Lower leg skin (tissue), 4 donors: ENCODE measurements around the gene ANXA8. TPM values are rescaled to one million over a fixed set of nuclear protein-coding genes. Genes with fewer than 3 reads are reported as not detected.

Source experiments
- DNase-seq, 2 donors: peaks; one replicate each; pipeline ENCODE4 v3.0.0-alpha.2; 2019; ENCODE audit warnings: low spot score in 2 of 2
- H3K4me3 ChIP-seq: fragments of 200-600 bp; sonication (generic); 2 replicates; pipeline ENCODE4 v1.5.1; 2017; ENCODE audit warnings: mild to moderate bottlenecking, low read depth; ENCODE audit not compliant: poor library complexity, severe bottlenecking
- POLR2A ChIP-seq, 2 donors: fragments of 450-650 bp; IDR thresholded peaks; one replicate each; pipeline ENCODE4 v1.6.1; 2016 to 2017; ENCODE audit warnings: antibody characterized with exemption in 2 of 2, mild to moderate bottlenecking in 1 of 2, moderate library complexity in 1 of 2
- WGBS, 2 donors: methylation state at CpG; one replicate each; pipeline ENCODE4 v1.1.5; 2018; 5-methylcytosine and 5-hydroxymethylcytosine counted together
- intact Hi-C: fragments of 100-400 bp; cut with DNase I; formaldehyde crosslinking; loops from one replicate; pipeline ENCODE4 v1.15.0; 2023; ENCODE audit warnings: low total_unique reads
- total RNA-seq, 4 donors: library from RNA; depleted of rRNA; stranded (reverse); fragments of >200 nt; gene quantifications; one replicate each; pipeline ENCODE4 v1.1.0, GENCODE V29; 2016
- TF ChIP-seq, protein P1 (sequence below), 3 donors: fragments of 450-650 bp; IDR thresholded peaks; one replicate each; pipeline ENCODE4 v1.5.1; 2016; ENCODE audit warnings: antibody characterized with exemption in 3 of 3, mild to moderate bottlenecking in 3 of 3, moderate library complexity in 2 of 3

Gene ANXA8
- total RNA-seq, 4 donors from 2014 or later, result 94.1 to 198 (median 139) TPM

GRCh38 chr10:47450442-47450841 is 33.5 kb downstream of the ANXA8 start:
- no peak for TF ChIP-seq POLR2A (IDR thresholded peaks at IDR 0.05)
- TF ChIP-seq, protein P1, sequence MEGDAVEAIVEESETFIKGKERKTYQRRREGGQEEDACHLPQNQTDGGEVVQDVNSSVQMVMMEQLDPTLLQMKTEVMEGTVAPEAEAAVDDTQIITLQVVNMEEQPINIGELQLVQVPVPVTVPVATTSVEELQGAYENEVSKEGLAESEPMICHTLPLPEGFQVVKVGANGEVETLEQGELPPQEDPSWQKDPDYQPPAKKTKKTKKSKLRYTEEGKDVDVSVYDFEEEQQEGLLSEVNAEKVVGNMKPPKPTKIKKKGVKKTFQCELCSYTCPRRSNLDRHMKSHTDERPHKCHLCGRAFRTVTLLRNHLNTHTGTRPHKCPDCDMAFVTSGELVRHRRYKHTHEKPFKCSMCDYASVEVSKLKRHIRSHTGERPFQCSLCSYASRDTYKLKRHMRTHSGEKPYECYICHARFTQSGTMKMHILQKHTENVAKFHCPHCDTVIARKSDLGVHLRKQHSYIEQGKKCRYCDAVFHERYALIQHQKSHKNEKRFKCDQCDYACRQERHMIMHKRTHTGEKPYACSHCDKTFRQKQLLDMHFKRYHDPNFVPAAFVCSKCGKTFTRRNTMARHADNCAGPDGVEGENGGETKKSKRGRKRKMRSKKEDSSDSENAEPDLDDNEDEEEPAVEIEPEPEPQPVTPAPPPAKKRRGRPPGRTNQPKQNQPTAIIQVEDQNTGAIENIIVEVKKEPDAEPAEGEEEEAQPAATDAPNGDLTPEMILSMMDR (IDR thresholded peaks at IDR 0.05), result no peak
- DNase-seq, result no peak
- intact Hi-C loops, result no loop called here
- WGBS, 2 donors, result 63 to 89% methylated on average over 2 of the region's 2 CpGs
- H3K4me3 ChIP-seq, result no peak overlapping the region

DNA sequence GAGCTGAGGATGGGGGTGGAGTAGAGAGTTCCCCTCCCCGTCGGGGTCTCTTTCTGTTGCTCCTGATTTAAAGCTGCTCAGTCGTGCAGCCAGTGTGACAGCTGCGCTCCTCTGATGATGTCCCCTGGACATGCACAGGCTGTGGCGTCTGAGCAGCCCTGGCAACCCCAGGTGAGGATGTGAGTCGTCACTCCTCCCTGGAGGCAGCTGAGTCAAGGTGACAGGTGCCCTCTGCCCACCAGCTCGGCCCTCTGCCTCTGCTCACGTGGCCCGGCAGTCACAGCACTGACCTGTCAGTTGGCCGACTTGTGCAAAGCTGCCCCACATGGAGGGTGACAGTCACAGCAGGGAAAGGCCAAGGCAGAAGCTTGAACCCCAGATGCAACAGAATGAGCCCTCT is 33.9 kb downstream of the ANXA8 start:
- no peak overlapping the region for H3K4me3 ChIP-seq
- TF ChIP-seq POLR2A (IDR thresholded peaks at IDR 0.05), result no peak
- TF ChIP-seq, protein P1 (IDR thresholded peaks at IDR 0.05), result no peak
- DNase-seq, result no peak
- 71 to 75% methylated on average over 5 to 10 of the region's 10 CpGs for WGBS, 2 donors
- intact Hi-C loops, result no loop called here

DNA sequence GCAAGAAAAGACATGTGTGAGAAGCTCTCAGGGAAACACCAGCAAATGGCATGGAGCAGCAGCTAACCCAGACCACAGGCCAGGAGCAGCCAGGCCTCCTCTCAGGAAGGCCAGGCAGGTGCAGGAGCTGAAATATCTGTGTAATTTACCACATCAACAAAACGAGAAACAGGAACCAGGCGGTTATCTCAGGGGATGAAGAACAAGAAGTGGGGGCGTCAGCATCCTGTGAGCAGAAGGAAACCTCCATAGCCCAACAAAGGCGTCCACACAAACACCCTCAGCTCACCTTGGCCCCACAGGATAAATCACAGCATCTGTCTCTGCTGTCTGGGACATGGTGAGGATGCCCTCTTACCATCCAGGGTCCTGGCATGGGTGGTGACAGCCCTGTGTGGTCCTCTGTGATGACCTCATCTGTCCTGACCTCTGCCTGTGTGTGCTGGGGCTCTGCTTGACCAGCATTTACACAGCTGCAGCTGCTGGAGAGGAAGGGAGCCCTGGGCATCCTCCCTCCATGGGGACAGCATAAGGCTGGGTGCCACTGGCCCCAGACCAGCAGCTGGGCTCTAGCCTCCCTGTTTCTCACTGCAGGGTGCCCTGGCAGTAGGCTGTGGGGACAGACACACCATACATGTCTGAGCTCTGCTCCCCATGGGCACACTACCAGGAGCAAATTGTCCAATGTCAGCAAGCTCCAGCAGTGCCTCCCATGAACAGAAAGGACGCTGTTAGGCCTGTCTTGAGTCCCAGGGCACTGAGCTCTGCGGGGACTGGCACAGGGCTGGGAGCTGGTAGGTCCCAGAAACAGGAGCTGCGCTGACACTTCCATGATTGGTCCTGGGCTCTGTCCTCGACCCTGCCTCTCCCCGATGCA is 34.6 kb downstream of the ANXA8 start:
- DNase-seq, result no peak
- intact Hi-C loops, result no loop called here
- 66 to 76% methylated on average over 9 of the region's 9 CpGs for WGBS, 2 donors
- TF ChIP-seq POLR2A (IDR thresholded peaks at IDR 0.05), result no peak
- TF ChIP-seq, protein P1 (IDR thresholded peaks at IDR 0.05), result no peak
- H3K4me3 ChIP-seq, result no peak overlapping the region

DNA sequence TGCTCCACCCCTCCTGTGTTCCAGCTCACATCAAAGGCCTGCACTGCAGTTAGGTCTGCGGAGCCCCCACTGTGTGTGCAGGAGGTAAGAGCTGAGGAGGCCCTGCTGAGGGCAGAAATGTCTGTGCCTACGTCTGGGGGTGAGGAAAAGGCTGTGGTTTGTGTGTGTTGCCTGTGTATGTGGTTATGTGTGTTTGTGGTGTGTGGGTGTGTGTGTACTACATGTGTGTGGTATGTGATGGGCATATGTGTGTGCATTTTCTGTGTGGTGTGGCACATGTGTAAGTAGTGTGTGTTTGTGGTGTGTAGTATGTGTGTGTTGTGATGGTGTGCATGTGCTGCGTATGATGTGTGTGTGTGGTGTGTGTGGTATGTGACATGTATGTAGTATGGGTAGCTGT is 36.2 kb downstream of the ANXA8 start:
- WGBS, 2 donors, result 83 to 93% methylated on average over 3 of the region's 3 CpGs
- TF ChIP-seq POLR2A (IDR thresholded peaks at IDR 0.05), result no peak
- TF ChIP-seq, protein P1 (IDR thresholded peaks at IDR 0.05), result no peak
- no peak for DNase-seq
- H3K4me3 ChIP-seq, result no peak overlapping the region
- intact Hi-C loops, result no loop called here

GRCh38 chr10:47447209-47447608 is 36.7 kb downstream of the ANXA8 start:
- intact Hi-C loops, result no loop called here
- TF ChIP-seq, protein P1 (IDR thresholded peaks at IDR 0.05), result no peak
- no peak for TF ChIP-seq POLR2A (IDR thresholded peaks at IDR 0.05)
- WGBS, 2 donors, result 93% methylated on average over 4 of the region's 4 CpGs; no CpG with 5 or more reads in 1 of the 2 donors

More at GRCh38 chr10:47447209-47447608, 36.7 kb downstream of the ANXA8 start:
- DNase-seq, result no peak
- H3K4me3 ChIP-seq, result no peak overlapping the region
